Tibial artery (tissue), 4 donors: ENCODE data around the gene TRIM39.

Source experiments
- DNase-seq, 2 donors: peaks; one replicate each; pipeline ENCODE4 v3.0.0-alpha.2; 2019
- H3K27ac ChIP-seq, 2 donors: fragments of 200-600 bp; sonication (generic) in 1 of 2; 1 replicate in 1 of 2; 2 replicates in 1 of 2; pipeline ENCODE4 v1.5.1; 2018 to 2019; ENCODE audit warnings: mild to moderate bottlenecking in 1 of 2
- H3K27me3 ChIP-seq, 2 donors: fragments of 200-600 bp; sonication (generic) in 1 of 2; one replicate each; pipeline versions ENCODE4 v1.5.1 to v1.6.0; 2016 to 2019
- H3K36me3 ChIP-seq, 3 donors: fragments of 200-600 bp; sonication (generic) in 2 of 3; one replicate each; pipeline ENCODE4 v1.5.1; 2016 to 2019; ENCODE audit warnings: mild to moderate bottlenecking in 2 of 3
- H3K4me1 ChIP-seq, 4 donors: fragments of 200-600 bp; sonication (generic) in 2 of 4; 1 replicate in 3 of 4; 2 replicates in 1 of 4; pipeline ENCODE4 v1.5.1; 2016 to 2019
- H3K4me3 ChIP-seq, 2 donors: fragments of 200-600 bp; sonication (generic) in 1 of 2; 1 replicate in 1 of 2; 2 replicates in 1 of 2; pipeline ENCODE4 v1.5.1; 2018 to 2019; ENCODE audit warnings: mild to moderate bottlenecking in 2 of 2
- H3K9me3 ChIP-seq, 3 donors: fragments of 200-600 bp; sonication (generic) in 1 of 3; one replicate each; pipeline ENCODE4 v1.5.1; 2016 to 2019
- CTCF ChIP-seq, 2 experiments: fragments of 200-600 bp in 1 of 2; fragments of 450-650 bp in 1 of 2; IDR thresholded peaks; one replicate each; pipeline ENCODE4 v1.5.1; 2017 to 2019; ENCODE audit warnings: antibody characterized with exemption in 2 of 2, mild to moderate bottlenecking in 1 of 2, moderate library complexity in 1 of 2
- intact Hi-C: fragments of 100-400 bp; cut with DNase I; formaldehyde crosslinking; loops from one replicate; pipeline ENCODE4 v1.15.0; 2023; ENCODE audit warnings: low total_unique reads

Gene TRIM39

DNA sequence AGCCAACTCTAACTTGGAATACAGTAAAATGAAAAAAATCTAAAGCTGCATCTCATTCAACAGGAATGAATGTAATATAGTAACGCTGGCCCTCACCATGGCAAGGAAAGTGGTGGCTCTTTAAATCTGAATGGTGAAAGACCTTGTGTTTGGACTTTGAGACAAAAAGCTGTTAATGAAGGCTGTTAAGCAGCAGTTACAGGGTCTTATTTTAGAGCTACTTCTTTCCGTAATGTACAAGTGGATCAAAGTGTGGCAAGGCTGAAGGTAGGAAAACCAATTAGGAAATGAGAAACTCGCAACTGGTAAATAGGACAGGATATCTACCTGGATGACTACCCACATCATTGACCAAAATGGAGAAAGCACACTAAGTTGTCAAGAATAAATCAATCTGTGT lies 11.6 kb upstream of the TRIM39 start:
- Histone ChIP-seq H3K4me1 (peaks cover 0 to 4% (median 0%) of the 10 kb centered on the region in 4 donors), H3K27me3 (no peaks in the 10 kb centered on the region), H3K27ac (no peak overlapping the region), H3K4me3 (no peak overlapping the region), H3K36me3 (peaks cover 14 to 34% (median 20%) of the 10 kb centered on the region in 3 donors), H3K9me3 (no peaks in the 10 kb centered on the region)
- no peak for DNase-seq
- intact Hi-C loops, result no loop called here
- no peak for TF ChIP-seq CTCF (IDR thresholded peaks at IDR 0.05)

DNA sequence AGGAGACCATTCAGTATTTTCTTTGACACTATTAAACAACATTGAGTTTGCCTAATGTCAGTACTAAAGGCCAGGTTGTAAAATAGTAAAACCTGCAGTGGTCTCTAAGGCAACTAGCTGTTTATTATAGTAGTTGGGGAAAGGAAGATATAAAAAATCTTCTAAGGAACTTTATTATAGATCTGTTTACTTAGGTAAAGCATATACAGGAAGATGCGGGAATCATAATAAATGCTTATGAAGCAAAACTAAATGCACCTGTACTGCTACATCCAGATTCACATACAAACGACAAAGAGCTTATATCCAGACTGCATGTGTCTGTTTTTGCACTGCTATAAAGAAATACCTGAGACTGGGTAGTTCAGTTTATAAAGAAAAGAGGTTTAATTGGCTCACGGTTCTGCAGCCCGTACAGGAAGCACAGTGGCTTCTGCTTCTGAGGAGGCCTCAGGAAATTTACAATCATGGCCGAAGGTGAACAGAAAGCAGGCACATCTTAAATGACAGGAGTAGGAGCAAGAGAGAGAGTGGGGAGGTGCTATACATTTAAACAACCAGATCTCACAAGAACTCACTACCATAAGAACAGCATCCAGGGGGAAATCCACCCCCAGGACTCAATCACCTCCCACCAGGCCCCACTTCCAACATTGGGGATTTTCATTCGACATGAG lies 8.7 kb upstream of the TRIM39 start:
- Histone ChIP-seq H3K27me3 (no peaks in the 10 kb centered on the region), H3K36me3 (peaks cover 9 to 26% (median 13%) of the 10 kb centered on the region in 3 donors), H3K4me1 (peaks cover 0 to 4% (median 0%) of the 10 kb centered on the region in 4 donors), H3K4me3 (no peak overlapping the region), H3K9me3 (no peaks in the 10 kb centered on the region), H3K27ac (no peak overlapping the region)
- no peak for TF ChIP-seq CTCF (IDR thresholded peaks at IDR 0.05)
- intact Hi-C loops, result no loop called here
- no peak for DNase-seq

- peaks cover 0 to 14% (median under 1%) of the 10 kb centered on the region in 3 donors for H3K36me3 ChIP-seq
- DNase-seq, result no peak
- H3K4me3 ChIP-seq, result no peak overlapping the region
- H3K4me1 ChIP-seq, result peaks cover 0 to 4% (median 1%) of the 10 kb centered on the region in 4 donors
- H3K9me3 ChIP-seq, result no peaks in the 10 kb centered on the region
- no peak overlapping the region for H3K27ac ChIP-seq
- intact Hi-C loops, result no loop called here
- no peak for TF ChIP-seq CTCF (IDR thresholded peaks at IDR 0.05)
- H3K27me3 ChIP-seq, result no peaks in the 10 kb centered on the region
Measured at GRCh38 chr6:30319146-30319835, 7.4 kb upstream of the TRIM39 start.

GRCh38 chr6:30321692-30322388 lies 4.9 kb upstream of the TRIM39 start:
- DNase-seq, result no peak
- intact Hi-C loops, result loop anchor here (10.0 kb wide), 1 partner anchor 107 kb away; the partner anchor contains the start of gene TRIM26
- H3K27ac ChIP-seq, result no peak overlapping the region
- H3K4me3 ChIP-seq, result no peak overlapping the region
- H3K36me3 ChIP-seq, result no peaks in the 10 kb centered on the region
- H3K27me3 ChIP-seq, result no peaks in the 10 kb centered on the region
- no peak for TF ChIP-seq CTCF (IDR thresholded peaks at IDR 0.05)
- peaks cover 0 to 19% (median 14%) of the 10 kb centered on the region in 4 donors for H3K4me1 ChIP-seq
- H3K9me3 ChIP-seq, result no peaks in the 10 kb centered on the region

GRCh38 chr6:30322527-30323501 lies 3.9 kb upstream of the TRIM39 start:
- intact Hi-C loops, result loop anchor here (10.0 kb wide), 1 partner anchor 108 kb away; the partner anchor contains the start of gene TRIM26
- Histone ChIP-seq H3K4me1 (peaks cover 0 to 24% (median 14%) of the 10 kb centered on the region in 4 donors), H3K4me3 (no peak overlapping the region), H3K27ac (no peak overlapping the region), H3K9me3 (no peaks in the 10 kb centered on the region), H3K27me3 (no peaks in the 10 kb centered on the region), H3K36me3 (no peaks in the 10 kb centered on the region)
- no peak for DNase-seq
- TF ChIP-seq CTCF (IDR thresholded peaks at IDR 0.05), result no peak
